CD4-positive, CD25-positive, alpha-beta regulatory T cell (primary cell): ENCODE measurements around the gene CCM2. TPM values are rescaled to one million over a fixed set of nuclear protein-coding genes. Genes with fewer than 3 reads are reported as not detected.

ENCODE experiments used
- ATAC-seq, 2 donors: fragments of 150-1000 bp; cut with Tn5 transposase; one replicate each; pipeline ENCODE4 v1.10.0; 2021; ENCODE audit warnings: low read depth in 2 of 2, moderate number of reproducible peaks in 2 of 2, moderate library complexity in 1 of 2
- DNase-seq, 3 donors: peaks; one replicate each; pipeline versions ENCODE4 v3.0.0 to v3.0.0-alpha.2; 2012 to 2022; ENCODE audit warnings: mixed read lengths in 1 of 3
- H3K27ac ChIP-seq: one replicate; pipeline ENCODE4 v1.7.0; 2013; ENCODE audit warnings: mild to moderate bottlenecking, low read length; ENCODE audit not compliant: insufficient read depth, poor library complexity, severe bottlenecking
- H3K27me3 ChIP-seq: one replicate; pipeline ENCODE4 v1.7.0; 2013; ENCODE audit warnings: low read length; ENCODE audit not compliant: control insufficient read depth, insufficient read depth
- H3K36me3 ChIP-seq: one replicate; pipeline ENCODE4 v1.7.0; 2013; ENCODE audit warnings: mild to moderate bottlenecking, low read length, moderate library complexity; ENCODE audit not compliant: control insufficient read depth, insufficient read depth
- H3K4me1 ChIP-seq: 2 replicates; pipeline ENCODE4 v1.7.0; 2013; ENCODE audit warnings: mild to moderate bottlenecking, low read length; ENCODE audit not compliant: insufficient read depth, control insufficient read depth, poor library complexity, severe bottlenecking
- H3K4me3 ChIP-seq: one replicate; pipeline ENCODE4 v1.7.0; 2013; ENCODE audit warnings: low read depth, mild to moderate bottlenecking, low read length, moderate library complexity
- H3K9me3 ChIP-seq, 2 experiments: 1 replicate in 1 of 2; 2 replicates in 1 of 2; pipeline ENCODE4 v1.7.0; 2013; ENCODE audit warnings: low read length in 2 of 2, mild to moderate bottlenecking in 1 of 2, moderate library complexity in 1 of 2; ENCODE audit not compliant: control insufficient read depth in 2 of 2
- H3K27ac Mint-ChIP-seq, 3 donors: one replicate each; pipeline ENCODE4 v1.8.0; 2020 to 2022; ENCODE audit warnings: mild to moderate bottlenecking in 3 of 3, mixed read lengths in 3 of 3, moderate library complexity in 2 of 3
- H3K27me3 Mint-ChIP-seq: one replicate; pipeline ENCODE4 v1.8.0; 2022; ENCODE audit warnings: mild to moderate bottlenecking, mixed read lengths
- H3K36me3 Mint-ChIP-seq: one replicate; pipeline ENCODE4 v1.8.0; 2020; ENCODE audit warnings: mixed read lengths
- H3K4me1 Mint-ChIP-seq, 4 donors: one replicate each; pipeline ENCODE4 v1.8.0; 2020 to 2022; ENCODE audit warnings: mixed read lengths in 4 of 4, mild to moderate bottlenecking in 1 of 4
- H3K4me3 Mint-ChIP-seq, 4 donors: one replicate each; pipeline ENCODE4 v1.8.0; 2020 to 2022; ENCODE audit warnings: mild to moderate bottlenecking in 4 of 4, mixed read lengths in 4 of 4, moderate library complexity in 3 of 4
- H3K9me3 Mint-ChIP-seq, 7 donors: one replicate each; pipeline ENCODE4 v1.8.0; 2020 to 2022; ENCODE audit warnings: mixed read lengths in 7 of 7, mild to moderate bottlenecking in 3 of 7, moderate library complexity in 2 of 7
- polyA plus RNA-seq, 4 donors: library from polyadenylated mRNA; unstranded; fragments of 300-500 nt; fragmentation: Illumina TruSeq; gene quantifications; one replicate each; pipeline ENCODE4 v1.2.3, GENCODE V29; 2021
- total RNA-seq: library from RNA; stranded (reverse); gene quantifications from one replicate; pipeline ENCODE4 v1.2.3, GENCODE V29; 2022

Gene CCM2
- total and polyA plus RNA-seq, 5 donors from 2014 or later: 139 to 190 (median 156) TPM

- Histone ChIP-seq H3K36me3 (peaks cover 66% of the 10 kb centered on the region), H3K9me3 (no peaks in the 10 kb centered on the region), H3K4me1 (peaks cover 83% of the 10 kb centered on the region), H3K27me3 (no peaks in the 10 kb centered on the region), H3K4me3 (peak overlapping the region; percentile 70), H3K27ac (peak overlapping the region; percentile 42)
- Mint-ChIP-seq H3K36me3 (peaks cover 56% of the 10 kb centered on the region), H3K9me3 (no peaks in the 10 kb centered on the region), H3K27me3 (no peaks in the 10 kb centered on the region), H3K27ac (peak overlapping the region; percentile 79 to 93 (median 83)), H3K4me1 (peaks cover 35 to 88% (median 68%) of the 10 kb centered on the region in 4 donors), H3K4me3 (peak overlapping the region; percentile 87 to 98 (median 92))
- DNase-seq (peak in 1 of 3 donors; percentile 46), ATAC-seq (no peak)
Observed at GRCh38 chr7:45035893-45036292, 35.9 kb downstream of the CCM2 start.

- H3K27me3 ChIP-seq: no peaks in the 10 kb centered on the region
- H3K4me1 Mint-ChIP-seq: peaks cover 35 to 92% (median 72%) of the 10 kb centered on the region in 4 donors
- H3K36me3 Mint-ChIP-seq: peaks cover 60% of the 10 kb centered on the region
- H3K4me3 Mint-ChIP-seq: peak overlapping the region; percentile 87 to 98 (median 92)
- peak overlapping the region; percentile 42 for H3K27ac ChIP-seq
- no peak for ATAC-seq
- DNase-seq: no peak
- no peaks in the 10 kb centered on the region for H3K27me3 Mint-ChIP-seq
- peaks cover 81% of the 10 kb centered on the region for H3K4me1 ChIP-seq
- H3K9me3 Mint-ChIP-seq: no peaks in the 10 kb centered on the region
- no peaks in the 10 kb centered on the region for H3K9me3 ChIP-seq
- H3K36me3 ChIP-seq: peaks cover 68% of the 10 kb centered on the region
- peak overlapping the region; percentile 79 to 93 (median 83) for H3K27ac Mint-ChIP-seq
- H3K4me3 ChIP-seq: peak overlapping the region; percentile 70
Observed at GRCh38 chr7:45036317-45036716, 36.3 kb downstream of the CCM2 start.

GRCh38 chr7:45036796-45037195 is 36.8 kb downstream of the CCM2 start:
- H3K4me3 ChIP-seq: peak overlapping the region; percentile 70
- peak overlapping the region; percentile 87 to 98 (median 92) for H3K4me3 Mint-ChIP-seq
- peaks cover 35 to 93% (median 73%) of the 10 kb centered on the region in 4 donors for H3K4me1 Mint-ChIP-seq

GRCh38 chr7:45037876-45038275 is 37.9 kb downstream of the CCM2 start:
- no peak for DNase-seq
- Mint-ChIP-seq H3K36me3 (peaks cover 64% of the 10 kb centered on the region), H3K4me1 (peaks cover 43 to 93% (median 70%) of the 10 kb centered on the region in 4 donors), H3K9me3 (no peaks in the 10 kb centered on the region), H3K4me3 (peak overlapping the region; percentile 66 to 91 (median 87)), H3K27ac (peak overlapping the region; percentile 83 to 93 (median 85)), H3K27me3 (no peaks in the 10 kb centered on the region)
- peaks cover 70% of the 10 kb centered on the region for H3K4me1 ChIP-seq
- H3K4me3 ChIP-seq: peak overlapping the region; percentile 52
- H3K9me3 ChIP-seq: no peaks in the 10 kb centered on the region
- ATAC-seq: no peak
- H3K27me3 ChIP-seq: no peaks in the 10 kb centered on the region
- peak overlapping the region; percentile 36 for H3K27ac ChIP-seq
- H3K36me3 ChIP-seq: peaks cover 72% of the 10 kb centered on the region

More at GRCh38 chr7:45036796-45037195, 36.8 kb downstream of the CCM2 start:
- no peaks in the 10 kb centered on the region for H3K9me3 Mint-ChIP-seq
- no peaks in the 10 kb centered on the region for H3K27me3 ChIP-seq
- ATAC-seq: peak in 1 of 2 donors; percentile 40
- H3K36me3 ChIP-seq: peaks cover 70% of the 10 kb centered on the region
- H3K36me3 Mint-ChIP-seq: peaks cover 63% of the 10 kb centered on the region
- H3K27ac ChIP-seq: peak overlapping the region; percentile 42
- peak in 1 of 3 donors; percentile 34 for DNase-seq
- H3K9me3 ChIP-seq: no peaks in the 10 kb centered on the region
- peaks cover 76% of the 10 kb centered on the region for H3K4me1 ChIP-seq
- H3K27ac Mint-ChIP-seq: peak overlapping the region; percentile 79 to 93 (median 83)
- H3K27me3 Mint-ChIP-seq: no peaks in the 10 kb centered on the region

- Mint-ChIP-seq H3K4me1 (peaks cover 39 to 92% (median 65%) of the 10 kb centered on the region in 4 donors), H3K27ac (peak overlapping the region in 2 of 3 donors; percentile 83 to 93), H3K36me3 (peaks cover 62% of the 10 kb centered on the region), H3K27me3 (no peaks in the 10 kb centered on the region), H3K4me3 (no peak overlapping the region), H3K9me3 (no peaks in the 10 kb centered on the region)
- H3K27me3 ChIP-seq: no peaks in the 10 kb centered on the region
- ATAC-seq: no peak
- H3K4me3 ChIP-seq: no peak overlapping the region
- peaks cover 73% of the 10 kb centered on the region for H3K36me3 ChIP-seq
- H3K9me3 ChIP-seq: no peaks in the 10 kb centered on the region
- H3K4me1 ChIP-seq: peaks cover 58% of the 10 kb centered on the region
- no peak for DNase-seq
- H3K27ac ChIP-seq: peak overlapping the region; percentile 47
Observed at GRCh38 chr7:45039106-45039505, 39.1 kb downstream of the CCM2 start.

GRCh38 chr7:45044338-45044737 is 44.3 kb downstream of the CCM2 start:
- no peak overlapping the region for H3K27ac ChIP-seq
- no peak for ATAC-seq

GRCh38 chr7:45048748-45049147 is 48.7 kb downstream of the CCM2 start:
- H3K4me1 ChIP-seq: peaks cover 49% of the 10 kb centered on the region
- ATAC-seq (no peak), DNase-seq (no peak)
- Mint-ChIP-seq H3K4me3 (peak overlapping the region in 1 of 4 donors; percentile 19), H3K27ac (peak overlapping the region in 1 of 3 donors; percentile 59), H3K4me1 (peaks cover 36 to 80% (median 52%) of the 10 kb centered on the region in 4 donors), H3K27me3 (no peaks in the 10 kb centered on the region), H3K36me3 (peaks cover 52% of the 10 kb centered on the region), H3K9me3 (no peaks in the 10 kb centered on the region)
- peaks cover 85% of the 10 kb centered on the region for H3K36me3 ChIP-seq
- H3K27me3 ChIP-seq: no peaks in the 10 kb centered on the region
- H3K9me3 ChIP-seq: no peaks in the 10 kb centered on the region
- H3K27ac ChIP-seq: peak overlapping the region; percentile 27
- no peak overlapping the region for H3K4me3 ChIP-seq

More at GRCh38 chr7:45044338-45044737, 44.3 kb downstream of the CCM2 start:
- Histone ChIP-seq H3K27me3 (no peaks in the 10 kb centered on the region), H3K9me3 (no peaks in the 10 kb centered on the region), H3K36me3 (peaks cover 89% of the 10 kb centered on the region), H3K4me1 (peaks cover 35% of the 10 kb centered on the region), H3K4me3 (no peak overlapping the region)
- no peak for DNase-seq
- peak overlapping the region; percentile 41 to 66 (median 52) for H3K4me3 Mint-ChIP-seq
- no peaks in the 10 kb centered on the region for H3K27me3 Mint-ChIP-seq
- H3K9me3 Mint-ChIP-seq: no peaks in the 10 kb centered on the region
- H3K36me3 Mint-ChIP-seq: peaks cover 60% of the 10 kb centered on the region
- H3K4me1 Mint-ChIP-seq: peaks cover 36 to 84% (median 46%) of the 10 kb centered on the region in 4 donors
- H3K27ac Mint-ChIP-seq: peak overlapping the region; percentile 58 to 90 (median 62)

- H3K36me3 Mint-ChIP-seq: peaks cover 50% of the 10 kb centered on the region
- no peaks in the 10 kb centered on the region for H3K9me3 ChIP-seq
- H3K27ac ChIP-seq: peak overlapping the region; percentile 47
- peaks cover 0 to 1% (median 0%) of the 10 kb centered on the region in 7 donors for H3K9me3 Mint-ChIP-seq
- peaks cover 57% of the 10 kb centered on the region for H3K4me1 ChIP-seq
- ATAC-seq (no peak), DNase-seq (no peak)
- no peaks in the 10 kb centered on the region for H3K27me3 Mint-ChIP-seq
- peaks cover 81% of the 10 kb centered on the region for H3K36me3 ChIP-seq
- H3K27me3 ChIP-seq: no peaks in the 10 kb centered on the region
- peaks cover 38 to 82% (median 57%) of the 10 kb centered on the region in 4 donors for H3K4me1 Mint-ChIP-seq
- H3K4me3 Mint-ChIP-seq: peak overlapping the region in 1 of 4 donors; percentile 45
- H3K27ac Mint-ChIP-seq: peak overlapping the region in 2 of 3 donors; percentile 11 to 47
- peak overlapping the region; percentile 38 for H3K4me3 ChIP-seq
Observed at GRCh38 chr7:45050198-45050597, 50.2 kb downstream of the CCM2 start.
